Endothelial cell of umbilical vein (primary cell): ENCODE data around the gene MYO7B. TPM values are rescaled to one million over a fixed set of nuclear protein-coding genes. Genes with fewer than 3 reads are reported as not detected.

ENCODE experiments used
- BruUV-seq: library from RNA; stranded (reverse); fragments of 400-500 nt; replicated peaks from 2 replicates; lab custom pipeline; 2021; lab: Mats Ljungman, UMichigan
- CTCF ChIA-PET: fragments of 300-600, 350-600 bp; sonication (Branson Sonifier 250); formaldehyde crosslinking; loops from one replicate; lab custom pipeline; 2021; ENCODE audit warnings: antibody characterized with exemption, inconsistent platforms; lab: Charles Lee
- POLR2A ChIA-PET: fragments of 300-600, 350-600 bp; sonication (Branson Sonifier 250); formaldehyde crosslinking; loops from one replicate; lab custom pipeline; 2021; ENCODE audit warnings: antibody characterized with exemption, inconsistent platforms; lab: Charles Lee
- DNase-seq: peaks from one replicate; pipeline ENCODE4 v3.0.0-alpha.2; 2011; ENCODE audit warnings: low read depth, low spot score
- FAIRE-seq: peaks from 2 replicates; lab custom pipeline; 2011; peaks lifted over from hg19 to GRCh38; lab: Jason Lieb, UNC
- H2AFZ ChIP-seq: 2 replicates; pipeline ENCODE4 v1.6.0; 2012; ENCODE audit warnings: low read depth, low read length, control low read depth, inconsistent platforms
- H3K27ac ChIP-seq: 2 replicates; pipeline ENCODE4 v1.5.1; 2011; ENCODE audit warnings: low read depth, mild to moderate bottlenecking, control low read depth, low read length, moderate library complexity; ENCODE audit not compliant: insufficient read depth
- H3K27me3 ChIP-seq, 2 experiments: 2 replicates each; pipeline versions ENCODE4 v1.6.0 to v1.6.1; 2011; ENCODE audit warnings: low read length in 2 of 2, mixed read lengths in 1 of 2; ENCODE audit not compliant: control insufficient read depth in 2 of 2, insufficient read depth in 2 of 2
- H3K36me3 ChIP-seq, 2 experiments: 2 replicates in 1 of 2; 3 replicates in 1 of 2; pipeline ENCODE4 v1.5.1; 2011; ENCODE audit warnings: low read length in 2 of 2, mild to moderate bottlenecking in 1 of 2, moderate library complexity in 1 of 2; ENCODE audit not compliant: control insufficient read depth in 2 of 2, insufficient read depth in 2 of 2; ENCODE audit errors: extremely low read depth in 1 of 2
- H3K4me1 ChIP-seq: 3 replicates; pipeline ENCODE4 v1.5.1; 2011; ENCODE audit warnings: mild to moderate bottlenecking, low read length; ENCODE audit not compliant: control insufficient read depth, insufficient read depth; ENCODE audit errors: extremely low read depth
- H3K4me2 ChIP-seq: 2 replicates; pipeline ENCODE4 v1.6.1; 2011; ENCODE audit warnings: low read length, control low read depth, mixed read lengths; ENCODE audit not compliant: insufficient read depth
- H3K4me3 ChIP-seq, 3 experiments: fragments of 200-600 bp in 1 of 3; sonication (generic), shearing (Covaris generic) in 1 of 3; replicated peaks in 1 of 3; 2 replicates each; pipeline ENCODE4 v1.5.1; 2011 to 2016; ENCODE audit warnings: control low read depth in 3 of 3, low read length in 3 of 3, mild to moderate bottlenecking in 2 of 3, inconsistent platforms in 1 of 3, low read depth in 1 of 3, moderate library complexity in 1 of 3; ENCODE audit not compliant: insufficient read depth in 1 of 3
- H3K79me2 ChIP-seq: 2 replicates; pipeline ENCODE4 v1.6.0; 2012; ENCODE audit warnings: low read length, inconsistent platforms; ENCODE audit not compliant: control insufficient read depth, insufficient read depth
- H3K9ac ChIP-seq: replicated peaks from 2 replicates; pipeline ENCODE3; 2011; ENCODE audit warnings: low read length, control low read depth; ENCODE audit not compliant: insufficient read depth; ENCODE audit errors: extremely low read depth
- H3K9me1 ChIP-seq: replicated peaks from 3 replicates; pipeline ENCODE4 v1.6.0; 2011; ENCODE audit warnings: mild to moderate bottlenecking, low read length; ENCODE audit not compliant: control insufficient read depth, insufficient read depth; ENCODE audit errors: extremely low read depth
- H3K9me3 ChIP-seq: replicated peaks from 2 replicates; pipeline ENCODE4 v1.5.1; 2012; ENCODE audit warnings: low read length, inconsistent platforms; ENCODE audit not compliant: control insufficient read depth, insufficient read depth
- H4K20me1 ChIP-seq: replicated peaks from 2 replicates; pipeline ENCODE3; 2011; ENCODE audit warnings: mild to moderate bottlenecking, low read length; ENCODE audit not compliant: control insufficient read depth, insufficient read depth; ENCODE audit errors: extremely low read depth
- EZH2 ChIP-seq: IDR thresholded peaks from 2 replicates; pipeline ENCODE4 v1.6.1; 2012; ENCODE audit warnings: borderline replicate concordance, low read depth, mild to moderate bottlenecking, moderate library complexity, low read length, inconsistent platforms; ENCODE audit not compliant: severe bottlenecking
- FOS ChIP-seq: IDR thresholded peaks from 2 replicates; pipeline ENCODE4 v1.6.1; 2011; ENCODE audit warnings: mild to moderate bottlenecking, low read length, moderate library complexity, borderline replicate concordance; ENCODE audit not compliant: insufficient read depth
- GATA2 ChIP-seq: IDR thresholded peaks from 2 replicates; pipeline ENCODE4 v1.7.0; 2011; ENCODE audit warnings: low read depth, mild to moderate bottlenecking, moderate library complexity, mixed read lengths, low read length; ENCODE audit not compliant: insufficient read length, insufficient read depth
- JUN ChIP-seq: IDR thresholded peaks from 2 replicates; pipeline ENCODE4 v1.6.1; 2011; ENCODE audit warnings: borderline replicate concordance, low read depth; ENCODE audit not compliant: insufficient read length, insufficient read depth
- MYC ChIP-seq: IDR thresholded peaks from one replicate; pipeline ENCODE4 v1.6.1; 2011; ENCODE audit warnings: mild to moderate bottlenecking, low read depth, low read length
- POLR2A ChIP-seq: IDR thresholded peaks from 2 replicates; pipeline ENCODE4 v1.6.1; 2012; ENCODE audit warnings: low read depth, mild to moderate bottlenecking, control low read depth, low read length
- POLR2AphosphoS5 ChIP-seq: IDR thresholded peaks from 2 replicates; pipeline ENCODE4 v1.6.1; 2012; ENCODE audit warnings: low read depth, mild to moderate bottlenecking, control low read depth, low read length, moderate library complexity; ENCODE audit not compliant: insufficient read depth
- dilution Hi-C: fragments of 300-500 bp; cut with MboI; formaldehyde crosslinking; loops from one replicate; pipeline ENCODE4 v1.15.0; 2019; ENCODE audit warnings: low sequenced_read_pairs; ENCODE audit not compliant: extremely low pct_ligation_motif_present
- intact Hi-C: fragments of 100-400 bp; cut with micrococcal nuclease; formaldehyde crosslinking; loops from one replicate; pipeline ENCODE4 v1.10.0; 2022
- polyA plus RNA-seq, 4 experiments: library from polyadenylated mRNA; depleted of rRNA in 3 of 4; stranded (reverse) in 3 of 4; unstranded in 1 of 4; fragments of >200 nt; gene quantifications; 2 replicates each; pipeline versions ENCODE4 v1.2.1 to v1.2.3, GENCODE V29; 2011 to 2012; ENCODE audit warnings: missing spikeins in 1 of 4
- total RNA-seq: library from RNA; stranded (reverse); gene quantifications from 2 replicates; pipeline ENCODE4 v1.2.3, GENCODE V29; 2021
- TF ChIP-seq, protein P1 (sequence below), 2 donors: IDR thresholded peaks; 1 replicate in 1 of 2; 2 replicates in 1 of 2; pipeline ENCODE4 v1.5.1; 2011; ENCODE audit warnings: low read length in 2 of 2, mild to moderate bottlenecking in 2 of 2, moderate library complexity in 2 of 2, control low read depth in 1 of 2, inconsistent platforms in 1 of 2, low read depth in 1 of 2; ENCODE audit not compliant: insufficient read depth in 1 of 2; ENCODE audit errors: extremely low read depth in 1 of 2
- TF ChIP-seq, protein P2 (sequence below): IDR thresholded peaks from 2 replicates; pipeline ENCODE4 v1.6.1; 2011; ENCODE audit not compliant: insufficient read depth, insufficient read length

Gene MYO7B
- total and polyA plus RNA-seq, 2 donors (not counting 3 experiments of a cell fraction or from before 2014, with no cell fraction given), result 0.17 TPM; not detected in 1

DNA sequence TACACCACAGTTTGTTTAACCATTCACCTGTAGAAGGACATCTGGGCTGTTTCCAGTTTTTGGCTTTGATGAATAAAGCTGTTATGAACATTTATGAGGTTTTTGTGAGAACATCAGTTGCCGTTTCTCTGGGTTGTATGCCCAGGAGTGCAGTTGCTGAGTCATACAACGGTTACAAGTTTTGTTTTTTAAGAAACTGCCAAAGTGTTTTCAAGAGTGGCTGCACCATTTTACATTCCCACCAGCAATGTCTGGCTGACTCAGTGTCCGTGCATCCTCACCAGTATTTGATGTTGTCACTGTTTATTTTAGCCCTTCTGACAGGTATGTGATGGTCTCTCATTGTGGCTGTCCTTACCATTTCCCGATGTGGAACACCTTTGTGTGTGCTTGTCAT lies 62.5 kb downstream of the MYO7B start:
- no peak for DNase-seq
- intact Hi-C loops, result loop anchor here (10.0 kb wide), 1 partner anchor 257 kb away; the partner anchor contains the start of gene POLR2D

DNA sequence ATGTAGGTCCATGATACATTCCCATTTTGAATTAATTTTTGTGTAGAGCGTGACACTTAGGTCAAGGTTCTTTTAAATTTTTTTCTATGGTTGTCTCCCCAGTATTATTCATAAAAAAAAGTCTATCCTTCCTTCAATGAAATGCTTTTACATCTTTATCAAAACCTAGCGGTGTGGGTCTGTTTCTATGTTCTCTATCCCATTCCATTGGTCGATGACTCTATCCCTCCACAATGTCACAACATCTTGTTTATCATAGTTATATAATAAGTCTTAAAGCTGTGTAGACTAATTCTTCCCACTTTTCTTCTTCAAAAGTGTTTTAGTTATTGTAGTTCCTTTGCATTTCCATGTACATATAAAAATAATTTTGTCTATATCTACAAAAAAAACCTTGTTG lies 63.2 kb downstream of the MYO7B start:
- H3K9me3 ChIP-seq, result no peaks in the 10 kb centered on the region
- H3K36me3 ChIP-seq, result no peaks in the 10 kb centered on the region
- DNase-seq (no peak), FAIRE-seq (no peak)
- H3K27ac ChIP-seq, result no peak overlapping the region
- TF ChIP-seq, protein P1, sequence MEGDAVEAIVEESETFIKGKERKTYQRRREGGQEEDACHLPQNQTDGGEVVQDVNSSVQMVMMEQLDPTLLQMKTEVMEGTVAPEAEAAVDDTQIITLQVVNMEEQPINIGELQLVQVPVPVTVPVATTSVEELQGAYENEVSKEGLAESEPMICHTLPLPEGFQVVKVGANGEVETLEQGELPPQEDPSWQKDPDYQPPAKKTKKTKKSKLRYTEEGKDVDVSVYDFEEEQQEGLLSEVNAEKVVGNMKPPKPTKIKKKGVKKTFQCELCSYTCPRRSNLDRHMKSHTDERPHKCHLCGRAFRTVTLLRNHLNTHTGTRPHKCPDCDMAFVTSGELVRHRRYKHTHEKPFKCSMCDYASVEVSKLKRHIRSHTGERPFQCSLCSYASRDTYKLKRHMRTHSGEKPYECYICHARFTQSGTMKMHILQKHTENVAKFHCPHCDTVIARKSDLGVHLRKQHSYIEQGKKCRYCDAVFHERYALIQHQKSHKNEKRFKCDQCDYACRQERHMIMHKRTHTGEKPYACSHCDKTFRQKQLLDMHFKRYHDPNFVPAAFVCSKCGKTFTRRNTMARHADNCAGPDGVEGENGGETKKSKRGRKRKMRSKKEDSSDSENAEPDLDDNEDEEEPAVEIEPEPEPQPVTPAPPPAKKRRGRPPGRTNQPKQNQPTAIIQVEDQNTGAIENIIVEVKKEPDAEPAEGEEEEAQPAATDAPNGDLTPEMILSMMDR (IDR thresholded peaks at IDR 0.05; ENCODE audit: extremely low read depth in 1 of 2, insufficient read depth in 1 of 2, low read depth in 1 of 2, low read length in 2 of 2), result no peak
- TF ChIP-seq POLR2A, result no peak
- no peak for TF ChIP-seq POLR2AphosphoS5
- TF ChIP-seq, protein P2, sequence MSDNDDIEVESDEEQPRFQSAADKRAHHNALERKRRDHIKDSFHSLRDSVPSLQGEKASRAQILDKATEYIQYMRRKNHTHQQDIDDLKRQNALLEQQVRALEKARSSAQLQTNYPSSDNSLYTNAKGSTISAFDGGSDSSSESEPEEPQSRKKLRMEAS, result no peak
- TF ChIP-seq FOS, result no peak
- TF ChIP-seq EZH2, result no peak
- no peak for TF ChIP-seq GATA2
- no peak for TF ChIP-seq MYC
- no peak for TF ChIP-seq JUN
- no peaks in the 10 kb centered on the region for H3K79me2 ChIP-seq
- dilution Hi-C loops, result no loop called here
- BruUV-seq, result no TSS peak
- ChIA-PET POLR2A (interaction anchor here (0.6 kb wide), 1 partner anchor 57 kb away, joined by 3 read pairs; no protein-coding TSS in a partner anchor), CTCF (interaction anchor here (0.8 to 1.8 kb wide), 10 partner anchors 8 to 96 kb away, joined by 3 to 18 read pairs (median 4); partner anchors contain the start of gene LIMS2)
- H3K4me2 ChIP-seq, result peak overlapping the region; percentile 38
- H4K20me1 ChIP-seq, result no peaks in the 10 kb centered on the region
- no peak overlapping the region for H3K9ac ChIP-seq
- H3K9me1 ChIP-seq, result no peaks in the 10 kb centered on the region
- peaks cover 9% of the 10 kb centered on the region for H3K4me1 ChIP-seq
- intact Hi-C loops, result loop anchor here (10.0 kb wide), 1 partner anchor 256 kb away; the partner anchor contains the start of gene POLR2D
- H3K27me3 ChIP-seq, result no peaks in the 10 kb centered on the region
- H3K4me3 ChIP-seq, result no peak overlapping the region
- H2AFZ ChIP-seq, result no peak overlapping the region

More for the DNA sequence above, 62.5 kb downstream of the MYO7B start:
- H3K9me1 ChIP-seq, result no peaks in the 10 kb centered on the region
- H3K4me1 ChIP-seq, result peaks cover 9% of the 10 kb centered on the region
- no peaks in the 10 kb centered on the region for H3K9me3 ChIP-seq
- peak overlapping the region; percentile 11 for H2AFZ ChIP-seq
- H3K9ac ChIP-seq, result no peak overlapping the region
- H3K36me3 ChIP-seq, result no peaks in the 10 kb centered on the region
- ChIA-PET CTCF (no interaction called here), POLR2A (no interaction called here)
- H3K27ac ChIP-seq, result no peak overlapping the region
- FAIRE-seq, result no peak
- dilution Hi-C loops, result no loop called here
- TF ChIP-seq EZH2 (no peak), POLR2AphosphoS5 (no peak), POLR2A (no peak)
- TF ChIP-seq, protein P2, result no peak
- no peaks in the 10 kb centered on the region for H3K79me2 ChIP-seq
- H3K4me3 ChIP-seq, result no peak overlapping the region
- H4K20me1 ChIP-seq, result no peaks in the 10 kb centered on the region
- BruUV-seq, result no TSS peak
- H3K27me3 ChIP-seq, result no peaks in the 10 kb centered on the region
- no peak overlapping the region for H3K4me2 ChIP-seq
